Measurements from ENCODE around the gene EFCAB12.

The EFCAB12 gene

GRCh38 chr3:129428376-129429079 is at the start of gene EFCAB12:
EFCAB12 (minus strand) TSS chr3:129428636; CDS start chr3:129428488, 148 bp downstream.
- ATAC-seq (peak; percentile 88), DNase-seq (peak; percentile 92)

GRCh38 chr3:129476586-129476985 is 48.1 kb upstream of the EFCAB12 start:
- ATAC-seq (no peak), DNase-seq (no peak)

- no peak for ATAC-seq
- DNase-seq = no peak
These were observed 47.4 kb upstream of the EFCAB12 start for GRCh38 chr3:129475863-129476262.

GRCh38 chr3:129474984-129475804 is 46.8 kb upstream of the EFCAB12 start:
- DNase-seq = no peak
- ATAC-seq = no peak

- no peak for DNase-seq
- ATAC-seq = no peak
These were observed 45.3 kb upstream of the EFCAB12 start for GRCh38 chr3:129473769-129474152.

- no peak for ATAC-seq
- no peak for DNase-seq
These were observed 44.8 kb upstream of the EFCAB12 start for GRCh38 chr3:129473067-129473768.

GRCh38 chr3:129470861-129471260 is 42.4 kb upstream of the EFCAB12 start:
- no peak for DNase-seq

GRCh38 chr3:129469026-129469425 is 40.6 kb upstream of the EFCAB12 start:
- no peak for DNase-seq
- ATAC-seq = no peak

More at GRCh38 chr3:129470861-129471260, 42.4 kb upstream of the EFCAB12 start:
- ATAC-seq = no peak

GRCh38 chr3:129467932-129468331 is 39.5 kb upstream of the EFCAB12 start:
- ATAC-seq = no peak
- DNase-seq = no peak

GRCh38 chr3:129463716-129464115 is 35.3 kb upstream of the EFCAB12 start:
- DNase-seq = no peak

GRCh38 chr3:129463094-129463493 is 34.7 kb upstream of the EFCAB12 start:
- DNase-seq (no peak), ATAC-seq (no peak)

More at GRCh38 chr3:129463716-129464115, 35.3 kb upstream of the EFCAB12 start:
- no peak for ATAC-seq

GRCh38 chr3:129462361-129462968 is 34.0 kb upstream of the EFCAB12 start:
- DNase-seq = no peak
- no peak for ATAC-seq

GRCh38 chr3:129461461-129462146 is 33.2 kb upstream of the EFCAB12 start:
- DNase-seq (no peak), ATAC-seq (no peak)

GRCh38 chr3:129461022-129461421 is 32.6 kb upstream of the EFCAB12 start:
- DNase-seq = no peak
- ATAC-seq = no peak

- DNase-seq (no peak), ATAC-seq (no peak)
These were observed 32.1 kb upstream of the EFCAB12 start for GRCh38 chr3:129460572-129460971.

GRCh38 chr3:129460155-129460554 is 31.7 kb upstream of the EFCAB12 start:
- ATAC-seq = no peak
- no peak for DNase-seq

GRCh38 chr3:129453732-129454131 is 25.3 kb upstream of the EFCAB12 start:
- ATAC-seq = no peak

GRCh38 chr3:129449279-129450115 is 21.1 kb upstream of the EFCAB12 start:
- no peak for DNase-seq
- no peak for ATAC-seq

More at GRCh38 chr3:129453732-129454131, 25.3 kb upstream of the EFCAB12 start:
- no peak for DNase-seq

GRCh38 chr3:129448186-129448895 is 19.9 kb upstream of the EFCAB12 start:
- ATAC-seq = no peak
- DNase-seq = no peak

GRCh38 chr3:129446926-129447325 is 18.5 kb upstream of the EFCAB12 start:
- ATAC-seq = no peak

More at GRCh38 chr3:129446926-129447325, 18.5 kb upstream of the EFCAB12 start:
- no peak for DNase-seq
